HG03135 (cell line): ENCODE results near the gene MYH11.
"Not testable (repeated sequence)": the region's sequence is repeated elsewhere in the genome, so short reads cannot be mapped to it uniquely, and the experiment has no call there.

Experiments used
- ATAC-seq: cut with Tn5 transposase; IDR thresholded peaks from one replicate; pipeline ENCODE4 v1.9.1; 2021; ENCODE audit warnings: mild to moderate bottlenecking, moderate library complexity; ENCODE audit not compliant: unreplicated experiment

Gene MYH11

GRCh38 chr16:15846510-15846909 is 10.3 kb downstream of the MYH11 start:
- ATAC-seq: no peak

GRCh38 chr16:15843635-15844279 is 13.1 kb downstream of the MYH11 start:
- ATAC-seq: no peak

- not testable (repeated sequence) for ATAC-seq
These were observed 17.6 kb downstream of the MYH11 start for GRCh38 chr16:15839204-15839603.

DNA sequence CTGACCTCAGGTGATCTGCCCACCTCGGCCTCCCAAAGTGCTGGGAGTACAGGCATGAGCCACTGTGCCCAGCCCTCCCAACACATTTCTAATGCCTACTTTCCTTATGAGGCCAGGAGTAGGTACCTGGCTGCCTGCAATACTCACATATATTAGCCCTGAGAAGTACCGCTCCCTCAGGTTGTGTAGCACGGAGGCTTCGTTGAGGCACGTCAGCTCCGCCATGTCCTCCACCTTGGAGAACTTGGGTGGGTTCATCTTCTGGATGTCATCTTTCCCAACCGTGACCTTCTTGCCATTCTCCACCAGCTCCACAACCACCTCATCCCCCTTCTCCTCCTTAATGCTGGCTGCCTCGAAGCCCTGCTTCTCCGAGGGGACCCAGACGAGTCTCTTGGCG is 19.1 kb downstream of the MYH11 start:
- no peak for ATAC-seq

- ATAC-seq: no peak
These were observed 19.7 kb downstream of the MYH11 start for GRCh38 chr16:15836965-15837611.

DNA sequence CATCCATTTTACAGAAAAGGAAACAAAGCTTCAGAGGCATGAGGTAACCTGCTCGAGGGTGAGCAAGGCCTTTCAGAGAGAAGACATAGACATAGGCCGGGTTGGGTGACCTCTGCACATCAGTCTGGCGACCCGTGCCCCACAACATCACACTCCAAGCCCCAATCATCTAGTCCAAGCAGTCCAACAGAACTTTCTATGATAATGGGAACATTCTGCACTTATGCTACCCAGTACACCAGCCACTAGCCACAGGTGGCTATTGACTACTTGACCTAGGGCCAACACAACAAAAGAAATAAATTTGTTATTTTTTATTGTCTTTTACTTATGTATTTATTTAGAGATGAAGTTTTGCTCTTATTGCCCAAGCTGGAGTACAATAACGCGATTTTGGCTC is 20.8 kb downstream of the MYH11 start:
- ATAC-seq: no peak

- no peak for ATAC-seq
These were observed 21.5 kb downstream of the MYH11 start for GRCh38 chr16:15835136-15835878.

GRCh38 chr16:15834502-15834901 is 22.3 kb downstream of the MYH11 start:
- no peak for ATAC-seq

GRCh38 chr16:15833541-15833940 is 23.3 kb downstream of the MYH11 start:
- no peak for ATAC-seq

DNA sequence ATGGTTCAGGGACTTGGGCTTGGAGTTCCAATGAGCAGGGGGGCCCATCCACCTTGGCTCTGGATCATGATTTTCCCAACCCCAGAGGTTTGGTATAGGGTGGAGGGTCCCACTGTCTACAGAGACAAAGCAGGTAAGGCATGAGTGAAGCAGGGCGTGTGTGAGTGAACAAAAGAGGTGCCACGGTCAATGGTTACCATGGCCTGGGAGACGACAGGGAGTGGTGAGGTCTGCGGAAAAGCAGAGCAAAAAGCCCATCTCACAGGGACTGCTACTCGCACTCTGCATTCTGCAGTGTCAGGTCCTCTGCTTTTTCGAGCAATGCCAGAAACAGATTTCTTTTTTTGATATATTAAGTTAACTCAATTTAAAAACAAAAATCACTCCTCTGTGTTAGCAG is 24.6 kb downstream of the MYH11 start:
- ATAC-seq: no peak

GRCh38 chr16:15830832-15831451 is 25.9 kb downstream of the MYH11 start:
- no peak for ATAC-seq

DNA sequence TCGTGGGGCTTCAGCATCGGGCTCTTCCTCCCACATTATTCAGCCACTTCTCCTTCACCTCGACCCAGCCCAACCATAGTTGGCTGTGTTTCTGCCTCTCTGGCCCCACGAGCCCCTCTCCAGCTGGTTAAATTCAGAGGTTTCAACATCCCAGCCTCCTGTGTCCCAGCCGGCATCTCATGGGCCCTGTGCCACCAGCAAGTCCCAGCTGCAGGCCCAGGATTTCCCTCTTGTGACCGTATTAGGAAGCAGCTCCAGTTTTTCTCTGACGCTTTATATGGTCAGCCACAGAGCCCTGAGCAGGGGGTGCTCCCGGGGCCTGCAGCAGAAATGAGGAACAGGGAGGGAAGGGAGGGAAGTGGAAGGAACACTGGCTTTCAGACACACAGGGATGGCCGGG is 27.4 kb downstream of the MYH11 start:
- ATAC-seq: no peak

DNA sequence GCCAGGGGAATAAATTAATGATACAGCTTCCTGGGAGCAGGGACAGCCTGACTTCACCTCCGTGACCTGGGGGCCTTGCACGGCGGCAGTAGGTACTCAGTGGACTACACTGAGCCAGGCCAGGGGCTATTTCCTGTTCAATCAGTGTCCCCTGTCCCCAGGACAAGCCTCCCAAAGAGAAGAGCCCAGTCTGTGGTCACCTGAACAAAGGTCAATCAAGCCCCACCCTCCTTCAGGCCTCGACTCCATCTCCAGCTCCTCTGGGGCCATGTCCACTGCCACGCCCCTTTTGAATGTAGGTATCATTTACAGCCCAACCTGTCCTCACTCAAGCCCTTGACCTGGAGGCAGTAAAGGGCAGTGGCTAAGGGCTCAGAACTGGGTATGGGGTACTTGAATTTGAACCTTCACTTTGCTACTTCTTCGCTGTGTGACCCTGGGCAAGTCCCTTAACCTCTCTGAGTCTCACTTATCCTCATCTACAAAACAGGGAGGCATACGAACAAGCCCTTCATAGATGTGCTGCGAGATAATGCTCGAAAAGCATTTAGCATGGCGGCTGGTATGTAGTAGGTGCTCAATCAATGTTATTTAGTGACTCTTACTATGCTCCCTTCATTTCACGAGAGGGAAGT is 29.0 kb downstream of the MYH11 start:
- no peak for ATAC-seq

GRCh38 chr16:15827299-15827698 is 29.5 kb downstream of the MYH11 start:
- no peak for ATAC-seq

DNA sequence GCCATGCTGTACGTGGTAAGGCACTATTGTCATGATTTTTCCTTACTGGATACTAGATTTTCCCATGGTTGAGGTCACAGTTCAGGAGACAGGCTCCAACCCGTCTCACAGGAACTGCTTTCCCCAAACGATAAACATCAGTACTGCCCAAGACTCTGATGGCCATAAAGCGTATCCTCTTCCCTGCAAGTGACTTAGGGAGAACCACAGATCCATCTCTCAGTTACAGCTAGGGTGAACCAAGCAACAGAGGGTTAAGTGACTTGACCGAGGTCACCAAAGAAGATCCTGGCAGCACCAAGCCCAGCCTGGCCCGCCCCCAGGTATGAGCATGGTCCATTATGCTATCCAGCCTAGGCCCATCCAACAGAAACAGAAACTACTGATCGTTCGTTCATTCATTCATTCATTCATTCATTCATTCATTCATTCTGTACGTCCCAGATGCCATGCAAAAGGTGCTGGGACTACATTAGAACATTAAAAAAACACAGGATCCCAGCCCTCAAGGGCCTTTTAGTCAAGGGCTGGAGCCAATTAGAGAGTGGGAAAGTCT is 31.0 kb downstream of the MYH11 start:
- ATAC-seq: no peak

DNA sequence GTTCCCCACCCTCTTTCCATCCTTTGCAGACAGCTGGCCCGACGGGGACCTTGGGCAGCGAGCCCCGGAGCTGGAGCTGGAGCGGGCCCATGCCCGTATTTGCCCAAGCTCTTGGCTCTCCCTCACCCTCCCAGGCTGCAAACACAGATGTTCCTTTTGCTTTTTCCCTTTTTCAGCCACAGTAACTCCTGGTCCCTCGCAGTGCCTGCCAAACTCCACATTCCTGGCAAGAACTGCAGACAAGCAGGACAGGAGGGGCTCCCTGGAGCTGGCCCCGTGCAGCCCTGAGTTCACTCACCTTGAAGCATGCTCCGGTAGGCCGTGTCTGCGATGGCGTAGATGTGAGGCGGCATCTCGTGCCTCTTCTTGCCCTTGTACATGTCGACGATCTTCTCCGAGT is 33.9 kb downstream of the MYH11 start:
- ATAC-seq: no peak

- ATAC-seq: no peak
These were observed 36.0 kb downstream of the MYH11 start for GRCh38 chr16:15820837-15821236.

DNA sequence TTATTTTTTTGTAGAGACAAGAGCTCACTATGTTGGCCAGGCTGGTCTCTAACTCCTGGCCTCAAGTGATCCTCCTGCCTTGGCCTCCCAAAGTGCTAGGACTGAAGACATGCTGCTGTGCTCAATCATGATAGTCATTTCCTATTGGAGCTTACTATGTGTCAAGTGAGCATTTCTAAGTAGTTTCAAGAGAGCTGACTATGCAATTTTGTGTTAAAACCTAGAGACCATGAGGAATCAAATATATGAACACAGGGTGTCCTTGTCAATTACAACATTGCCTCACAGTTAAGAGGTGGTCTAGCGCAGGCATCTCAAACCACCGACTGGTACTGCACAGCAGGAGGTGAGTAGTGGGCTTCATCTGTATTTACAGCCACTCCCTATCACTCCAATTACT is 37.8 kb downstream of the MYH11 start:
- ATAC-seq: no peak

- ATAC-seq: no peak
These were observed 39.4 kb downstream of the MYH11 start for GRCh38 chr16:15817446-15817845.

- no peak for ATAC-seq
These were observed 40.6 kb downstream of the MYH11 start for GRCh38 chr16:15816228-15816627.

GRCh38 chr16:15812401-15812750 is 44.5 kb downstream of the MYH11 start:
- ATAC-seq: not testable (repeated sequence)
